Stimulated activated CD4-positive, alpha-beta T cell treated with anti-CD3 and anti-CD28 coated beads, TNF-alpha, amount 100 ng/mL, for 4 hours (primary cell): ENCODE data around the gene MYD88.
"Not testable (repeated sequence)": the region's sequence is repeated elsewhere in the genome, so short reads cannot be mapped to it uniquely, and the experiment has no call there.

ENCODE experiments used
- DNase-seq, 3 experiments: peaks; one replicate each; pipeline ENCODE4 v3.0.0-alpha.2; 2020; ENCODE audit warnings: low read depth in 3 of 3

Gene MYD88

GRCh38 chr3:38126121-38126892 is 12.2 kb upstream of the MYD88 start:
- no peak for DNase-seq

- DNase-seq = no peak
Measured at GRCh38 chr3:38127611-38128302, 10.7 kb upstream of the MYD88 start.

GRCh38 chr3:38128303-38128655 is 10.2 kb upstream of the MYD88 start:
- no peak for DNase-seq

GRCh38 chr3:38129058-38129457 is 9.4 kb upstream of the MYD88 start:
- DNase-seq = no peak

- DNase-seq = no peak
Measured at GRCh38 chr3:38130631-38131065, 7.8 kb upstream of the MYD88 start.

- DNase-seq = no peak
Measured at GRCh38 chr3:38131621-38132369, 6.7 kb upstream of the MYD88 start.

GRCh38 chr3:38133209-38133556 is 5.3 kb upstream of the MYD88 start:
- no peak for DNase-seq

GRCh38 chr3:38133557-38134405 is 4.7 kb upstream of the MYD88 start:
- DNase-seq = no peak

GRCh38 chr3:38134517-38135143 is 3.8 kb upstream of the MYD88 start:
- DNase-seq = not testable (repeated sequence)

- DNase-seq = not testable (repeated sequence)
Measured at GRCh38 chr3:38135621-38136277, 2.7 kb upstream of the MYD88 start.

- DNase-seq = no peak
Measured at GRCh38 chr3:38136393-38136776, 2.1 kb upstream of the MYD88 start.

GRCh38 chr3:38136777-38137614 is 1.5 kb upstream of the MYD88 start, which contains the start of gene ACAA1:
TSS of gene ACAA1 (minus strand) at chr3:38137127. CDS start at chr3:38137035, 92 bp downstream.
- peak; percentile 88 to 95 (median 93) for DNase-seq

GRCh38 chr3:38137615-38138348 is 679 bp upstream of the MYD88 start:
- DNase-seq = peak in 1 of 3 experiments; percentile 20

GRCh38 chr3:38139191-38139590 is 730 bp downstream of the MYD88 start:
- DNase-seq = no peak

- DNase-seq = no peak
Measured at GRCh38 chr3:38139652-38140051, 1.2 kb downstream of the MYD88 start.

- DNase-seq = no peak
Measured at GRCh38 chr3:38140326-38141172, 2.1 kb downstream of the MYD88 start.

GRCh38 chr3:38141173-38141951 is 2.9 kb downstream of the MYD88 start:
- DNase-seq = no peak
